ENCODE data around the gene MT1M. TPM values are rescaled to one million over a fixed set of nuclear protein-coding genes. Genes with fewer than 3 reads are reported as not detected.
"Not testable (repeated sequence)": the region's sequence is repeated elsewhere in the genome, so short reads cannot be mapped to it uniquely, and the experiment has no call there.

MT1M gene
- total RNA-seq, 1 donor from 2014 or later, result 0.90 TPM

- peak in 1 of 2 donors; percentile 9 for DNase-seq (ENCODE audit: low read depth in 2 of 2)
These were observed 41.5 kb downstream of the MT1M start for GRCh38 chr16:56673921-56674320.

- DNase-seq (ENCODE audit: low read depth in 2 of 2), result not testable (repeated sequence)
These were observed 42.1 kb downstream of the MT1M start for GRCh38 chr16:56674570-56674969.

- DNase-seq (ENCODE audit: low read depth in 2 of 2), result no peak
These were observed 43.3 kb downstream of the MT1M start for GRCh38 chr16:56675685-56676210.

DNA sequence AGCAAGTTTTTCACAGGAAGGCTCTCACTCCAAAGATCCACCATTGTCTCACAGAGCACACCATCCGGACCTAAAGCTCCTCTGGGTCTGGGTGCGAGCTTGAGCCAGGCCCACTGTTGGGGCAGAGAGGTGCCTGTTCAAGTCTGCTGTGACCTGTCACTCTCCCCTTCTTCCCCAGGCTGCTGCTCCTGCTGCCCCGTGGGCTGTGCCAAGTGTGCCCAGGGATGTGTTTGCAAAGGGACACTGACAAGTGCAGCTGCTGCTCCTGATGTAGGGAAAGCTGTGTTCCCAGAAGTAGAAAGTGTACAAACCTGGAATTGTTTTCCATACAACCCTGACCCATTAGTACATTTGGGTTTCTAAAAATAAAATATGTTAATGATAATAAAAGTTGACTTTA is 45.0 kb downstream of the MT1M start:
- no peak for DNase-seq (ENCODE audit: low read depth in 2 of 2)

DNA sequence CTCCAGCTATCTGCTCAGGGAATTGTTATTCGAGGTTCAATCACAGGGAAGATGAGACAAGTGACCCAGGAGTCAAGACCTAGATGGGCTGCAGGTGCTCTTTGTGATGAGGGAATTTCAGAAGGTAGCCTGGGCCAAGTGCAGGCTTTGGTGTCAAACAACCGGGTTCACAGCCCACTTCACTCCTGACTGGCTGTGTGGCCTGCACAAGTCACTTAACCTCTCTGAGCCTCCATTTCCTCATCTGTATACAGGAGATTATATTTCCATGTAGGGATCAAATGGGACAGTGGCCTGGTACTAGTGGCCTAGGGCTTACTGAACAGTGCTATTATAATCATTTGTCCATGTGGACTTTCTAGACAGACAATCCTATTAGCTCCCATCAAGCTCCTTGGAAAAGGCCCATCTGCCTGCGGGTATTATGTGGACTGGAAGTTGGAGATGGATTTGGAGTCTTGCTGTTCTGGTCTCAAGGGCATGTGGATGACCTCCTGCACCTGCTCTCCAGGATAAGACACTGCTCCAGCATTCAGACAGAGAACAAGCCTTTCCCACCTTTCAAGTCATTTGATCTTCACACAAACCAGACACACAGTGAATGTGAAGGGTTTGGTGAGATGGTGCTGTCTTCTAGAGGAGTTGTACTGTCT is 46.7 kb downstream of the MT1M start:
- no peak for DNase-seq (ENCODE audit: low read depth in 2 of 2)

DNA sequence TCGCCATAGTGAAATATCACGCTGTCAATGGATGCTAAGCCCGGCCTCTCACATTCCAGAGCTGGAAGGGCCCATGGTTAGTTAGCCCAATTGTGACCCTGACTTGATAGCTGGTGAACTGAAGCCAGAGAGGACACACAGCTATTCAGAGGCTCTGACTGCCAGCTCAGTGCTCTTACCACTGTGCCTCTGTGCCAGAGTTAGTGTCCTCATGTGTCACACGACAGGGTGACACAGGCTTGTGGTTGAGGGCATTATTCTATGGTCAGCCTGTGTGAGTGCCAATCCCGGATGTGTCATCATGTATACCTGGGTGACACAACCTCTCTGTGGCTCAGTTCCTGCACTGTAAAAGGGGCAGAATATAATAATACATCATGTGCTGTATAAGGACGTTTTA is 47.4 kb downstream of the MT1M start:
- DNase-seq (ENCODE audit: low read depth in 2 of 2), result no peak

DNA sequence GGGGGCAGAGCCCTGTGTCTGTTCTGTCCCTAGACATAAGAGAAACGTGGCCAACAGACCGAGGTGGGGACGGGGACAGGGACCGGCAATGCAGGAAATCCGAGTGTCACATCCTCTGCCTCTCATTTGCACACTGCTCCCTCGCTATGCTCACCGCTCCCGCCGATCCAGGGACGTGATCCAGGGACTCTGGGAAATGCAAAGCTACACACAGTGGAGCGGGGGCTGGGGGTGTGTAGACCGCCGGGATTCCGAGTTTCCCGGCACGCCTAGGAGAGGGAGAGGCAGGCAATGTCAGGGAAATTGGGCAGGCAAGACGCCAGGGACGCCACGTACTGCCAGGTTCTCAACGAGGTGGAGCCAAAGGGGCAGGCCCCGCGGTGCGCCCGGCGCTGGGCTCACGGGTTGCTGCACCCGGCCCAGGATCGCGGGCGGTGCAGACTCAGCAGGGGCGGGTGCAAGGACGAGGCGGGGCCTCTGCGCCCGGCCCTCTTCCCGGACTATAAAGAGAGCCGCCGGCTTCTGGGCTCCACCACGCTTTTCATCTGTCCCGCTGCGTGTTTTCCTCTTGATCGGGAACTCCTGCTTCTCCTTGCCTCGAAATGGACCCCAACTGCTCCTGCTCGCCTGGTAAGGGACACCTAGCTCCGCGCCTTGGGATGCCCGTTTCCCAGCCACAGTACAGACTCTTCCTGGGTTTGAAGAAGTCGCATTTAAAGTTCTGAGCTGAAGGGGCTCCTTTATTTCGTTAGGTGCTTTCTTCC is 49.7 kb downstream of the MT1M start, which contains the start of gene MT1X:
TSS of gene MT1X (plus strand) at position 532 of the 764 bp plus-strand sequence. CDS start at position 603, 71 bp downstream.
- peak; percentile 79 to 83 for DNase-seq (ENCODE audit: low read depth in 2 of 2)

DNA sequence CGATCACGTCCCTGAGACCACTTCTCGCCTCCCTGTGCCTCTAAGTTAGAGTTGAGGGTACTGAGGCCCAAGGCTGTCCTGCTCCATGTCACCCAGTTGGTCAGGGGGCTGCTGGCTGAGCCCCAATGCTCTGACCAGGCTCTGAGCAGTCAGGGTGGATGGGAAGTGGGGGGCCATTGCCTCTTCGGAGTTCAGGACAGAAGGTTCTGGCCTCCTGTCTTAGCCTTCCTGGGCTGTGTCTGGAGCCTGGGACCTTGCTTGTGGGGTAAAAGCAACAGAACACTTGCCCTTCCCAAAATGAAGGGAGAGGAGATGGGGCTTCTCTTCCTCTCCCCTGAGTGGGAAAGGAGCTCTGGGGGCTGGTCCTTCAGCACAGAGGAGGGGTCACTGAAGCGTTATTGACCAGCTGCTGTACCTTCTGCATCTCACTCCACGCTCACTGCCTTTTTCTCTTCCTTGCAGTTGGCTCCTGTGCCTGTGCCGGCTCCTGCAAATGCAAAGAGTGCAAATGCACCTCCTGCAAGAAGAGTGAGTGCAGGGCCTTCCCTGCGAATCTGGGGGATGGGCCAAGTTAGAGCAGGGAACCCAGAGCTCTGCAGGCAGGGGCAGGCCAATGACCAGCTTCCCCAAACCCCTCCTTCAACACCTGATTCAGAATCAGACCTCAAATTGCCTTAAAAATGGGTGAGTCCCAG is 50.4 kb downstream of the MT1M start:
- DNase-seq (ENCODE audit: low read depth in 2 of 2), result no peak

Other genes with a start within 250 kb of the MT1M start
- 251 and 306 TPM in 2 replicates for gene AMFR, start 207.1 kb upstream of the MT1M start, total RNA-seq
- gene NUDT21, start 181.3 kb upstream of the MT1M start, total RNA-seq, result 62.1 and 82.0 TPM in 2 replicates
- gene OGFOD1, start 181.1 kb upstream of the MT1M start, total RNA-seq, result 44.3 and 49.8 TPM in 2 replicates
- 39.2 and 40.8 TPM in 2 replicates for gene BBS2, start 112.6 kb upstream of the MT1M start, total RNA-seq
- gene MT4, start 67.6 kb upstream of the MT1M start, total RNA-seq, result not detected in 2 replicates
- not detected in 2 replicates for gene MT3, start 43.1 kb upstream of the MT1M start, total RNA-seq
- gene MT2A, start 24.1 kb upstream of the MT1M start, total RNA-seq, result 32.5 and 46.3 TPM in 2 replicates
- gene MT1E, start 6.9 kb upstream of the MT1M start, total RNA-seq, result 11.1 and 108 TPM in 2 replicates
- gene MT1A, start 6.0 kb downstream of the MT1M start, total RNA-seq, result 1.7 TPM in 1 of 2 replicates, not detected in the other
- gene MT1B, start 19.2 kb downstream of the MT1M start, total RNA-seq, result not detected in 2 replicates
- 0.51 and 0.64 TPM in 2 replicates for gene MT1F, start 25.3 kb downstream of the MT1M start, total RNA-seq
- not detected in 2 replicates for gene MT1G, start 35.4 kb downstream of the MT1M start, total RNA-seq
- not detected in 2 replicates for gene MT1H, start 37.2 kb downstream of the MT1M start, total RNA-seq
- 7.0 and 15.0 TPM in 2 replicates for gene MT1X, start 49.8 kb downstream of the MT1M start, total RNA-seq
- gene NUP93, start 97.5 kb downstream of the MT1M start, total RNA-seq, result 60.7 and 85.4 TPM in 2 replicates
- not detected in 2 replicates for gene SLC12A3, start 232.5 kb downstream of the MT1M start, total RNA-seq

Data from dermis microvascular lymphatic vessel endothelial cell (primary cell).